SK-N-SH treated with all-trans-retinoic acid at 6 μM for 48 hours (cell line): ENCODE measurements around the gene PEPD.

Source experiments
- ATAC-seq: fragments of 200-7000 bp; cut with Tn5 transposase; 3 replicates; pipeline ENCODE4 v1.9.1; 2020; ENCODE audit warnings: mild to moderate bottlenecking, moderate library complexity
- BACH2 ChIP-seq: fragments of 250-450 bp; sonication (Bioruptor Pico); IDR thresholded peaks from 2 replicates; pipeline ENCODE4 v1.9.0; 2021; ENCODE audit warnings: mild to moderate bottlenecking, borderline replicate concordance
- CSRNP3 ChIP-seq: fragments of 250-450 bp; sonication (Bioruptor Pico); IDR thresholded peaks from 2 replicates; pipeline ENCODE4 v1.5.1; 2021; ENCODE audit warnings: mild to moderate bottlenecking, moderate library complexity
- ESRRG ChIP-seq: fragments of 250-450 bp; sonication (Bioruptor Pico); IDR thresholded peaks from 2 replicates; pipeline ENCODE4 v1.6.1; 2021; ENCODE audit warnings: mild to moderate bottlenecking
- GLIS3 ChIP-seq: fragments of 250-450 bp; sonication (Bioruptor Pico); IDR thresholded peaks from 2 replicates; pipeline ENCODE4 v1.5.0; 2020; ENCODE audit warnings: mild to moderate bottlenecking, moderate library complexity
- ISL1 ChIP-seq: fragments of 250-450 bp; sonication (Bioruptor Pico); IDR thresholded peaks from 2 replicates; pipeline ENCODE4 v2.1.2; 2022; ENCODE audit warnings: mild to moderate bottlenecking, moderate library complexity
- POU6F1 ChIP-seq: fragments of 250-450 bp; sonication (Bioruptor Pico); IDR thresholded peaks from 2 replicates; pipeline ENCODE4 v1.8.0; 2021; ENCODE audit warnings: low read depth, mild to moderate bottlenecking, moderate library complexity, borderline replicate concordance
- PPARA ChIP-seq: fragments of 250-450 bp; sonication (Bioruptor Pico); IDR thresholded peaks from 2 replicates; pipeline ENCODE4 v1.5.0; 2020; ENCODE audit warnings: mild to moderate bottlenecking, borderline replicate concordance
- RARB ChIP-seq: fragments of 250-450 bp; sonication (Bioruptor Pico); IDR thresholded peaks from 2 replicates; pipeline ENCODE4 v1.8.0; 2021; ENCODE audit warnings: mild to moderate bottlenecking, moderate library complexity
- TCF4 ChIP-seq: fragments of 250-450 bp; sonication (Bioruptor Pico); IDR thresholded peaks from 2 replicates; pipeline ENCODE4 v1.8.0; 2021; ENCODE audit warnings: mild to moderate bottlenecking, moderate library complexity, borderline replicate concordance
- TOX ChIP-seq: fragments of 250-450 bp; sonication (Bioruptor Pico); IDR thresholded peaks from 2 replicates; pipeline ENCODE4 v1.8.0; 2021; ENCODE audit warnings: mild to moderate bottlenecking, moderate library complexity, borderline replicate concordance
- TSHZ2 ChIP-seq: fragments of 250-450 bp; sonication (Bioruptor Pico); IDR thresholded peaks from 2 replicates; pipeline ENCODE4 v1.5.0; 2020; ENCODE audit warnings: mild to moderate bottlenecking, moderate library complexity
- ZC3H10 ChIP-seq: fragments of 250-450 bp; sonication (Bioruptor Pico); IDR thresholded peaks from 2 replicates; pipeline ENCODE4 v1.5.1; 2021; ENCODE audit warnings: mild to moderate bottlenecking, moderate library complexity
- ZFP3 ChIP-seq: fragments of 250-450 bp; sonication (Bioruptor Pico); IDR thresholded peaks from 2 replicates; pipeline ENCODE4 v1.5.0; 2020; ENCODE audit warnings: mild to moderate bottlenecking, moderate library complexity
- ZFP30 ChIP-seq: fragments of 450-650 bp; formaldehyde crosslinking; IDR thresholded peaks from 2 replicates; pipeline ENCODE4 v1.5.0; 2022; ENCODE audit warnings: mild to moderate bottlenecking, moderate library complexity
- ZNF565 ChIP-seq: fragments of 450-650 bp; formaldehyde crosslinking; conservative IDR thresholded peaks from 2 replicates; pipeline ENCODE4 v1.5.0; 2020; ENCODE audit warnings: low read depth, mild to moderate bottlenecking, moderate library complexity
- ZNF8 ChIP-seq: fragments of 450-650 bp; formaldehyde crosslinking; IDR thresholded peaks from 2 replicates; pipeline ENCODE4 v1.5.0; 2020; ENCODE audit warnings: mild to moderate bottlenecking, moderate library complexity

The PEPD gene

GRCh38 chr19:33458807-33459206, 62.8 kb downstream of the PEPD start:
- no peak for ATAC-seq
- TF ChIP-seq ZFP30 (CRISPR knock-in tag) (no peak), GLIS3 (CRISPR knock-in tag) (no peak), ZC3H10 (CRISPR knock-in tag) (no peak)
- TF ChIP-seq, all 23 proteins: peak for 0

GRCh38 chr19:33458171-33458633, 63.4 kb downstream of the PEPD start:
- no peak for ATAC-seq
- TF ChIP-seq BACH2: no peak
- no peak for TF ChIP-seq ESRRG (CRISPR knock-in tag)
- TF ChIP-seq ZNF8 (CRISPR knock-in tag): no peak
- TF ChIP-seq RARB: no peak
- no peak for TF ChIP-seq GLIS3 (CRISPR knock-in tag)
- no peak for TF ChIP-seq ZFP3
- TF ChIP-seq POU6F1 (CRISPR knock-in tag): no peak

- no peak for ATAC-seq
- no peak for TF ChIP-seq POU6F1 (CRISPR knock-in tag)
- no peak for TF ChIP-seq RARB
- no peak for TF ChIP-seq ZFP30 (CRISPR knock-in tag)
- TF ChIP-seq CSRNP3 (CRISPR knock-in tag): no peak
- no peak for TF ChIP-seq GLIS3 (CRISPR knock-in tag)
- no peak for TF ChIP-seq TCF4 (CRISPR knock-in tag)
- TF ChIP-seq ESRRG (CRISPR knock-in tag): no peak
- TF ChIP-seq TOX (CRISPR knock-in tag): no peak
- TF ChIP-seq ISL1 (CRISPR knock-in tag): no peak
Observed at GRCh38 chr19:33456845-33457220, 64.8 kb downstream of the PEPD start.

- TF ChIP-seq ESRRG (CRISPR knock-in tag) (no peak), POU6F1 (CRISPR knock-in tag) (no peak), TSHZ2 (CRISPR knock-in tag) (no peak), TCF4 (CRISPR knock-in tag) (no peak), PPARA (CRISPR knock-in tag) (no peak), ZNF565 (CRISPR knock-in tag) (no peak)
- ATAC-seq: no peak
Observed at GRCh38 chr19:33456076-33456844, 65.3 kb downstream of the PEPD start.
